Stimulated activated CD4-positive, alpha-beta T cell treated with anti-CD3 and anti-CD28 coated beads, Interleukin-4, amount 100 ng/mL, for 24 hours (primary cell): ENCODE data around the gene MED9.

ENCODE experiments used
- DNase-seq: peaks from one replicate; pipeline ENCODE4 v3.0.0-alpha.2; 2020

MED9 gene

GRCh38 chr17:17506181-17506741 is 29.5 kb downstream of the MED9 start:
- DNase-seq = no peak

GRCh38 chr17:17506893-17507464 is 30.2 kb downstream of the MED9 start:
- no peak for DNase-seq

- DNase-seq = no peak
These were observed 30.7 kb downstream of the MED9 start for GRCh38 chr17:17507465-17508011.

GRCh38 chr17:17508019-17508535 is 31.3 kb downstream of the MED9 start:
- DNase-seq = no peak

GRCh38 chr17:17508646-17509591 is 32.1 kb downstream of the MED9 start:
- no peak for DNase-seq

- no peak for DNase-seq
These were observed 33.0 kb downstream of the MED9 start for GRCh38 chr17:17509601-17510425.

- DNase-seq = no peak
These were observed 33.9 kb downstream of the MED9 start for GRCh38 chr17:17510456-17511292.

GRCh38 chr17:17511293-17511741 is 34.5 kb downstream of the MED9 start:
- no peak for DNase-seq

- DNase-seq = no peak
These were observed 35.4 kb downstream of the MED9 start for GRCh38 chr17:17511881-17512858.

- DNase-seq = no peak
These were observed 36.1 kb downstream of the MED9 start for GRCh38 chr17:17512866-17513265.

- DNase-seq = no peak
These were observed 36.8 kb downstream of the MED9 start for GRCh38 chr17:17513626-17514025.

GRCh38 chr17:17514361-17514992 is 37.7 kb downstream of the MED9 start:
- DNase-seq = no peak

- DNase-seq = no peak
These were observed 38.5 kb downstream of the MED9 start for GRCh38 chr17:17514993-17515933.

GRCh38 chr17:17515934-17516930 is 39.4 kb downstream of the MED9 start:
- no peak for DNase-seq

- DNase-seq = no peak
These were observed 40.3 kb downstream of the MED9 start for GRCh38 chr17:17516941-17517720.

- DNase-seq = no peak
These were observed 41.2 kb downstream of the MED9 start for GRCh38 chr17:17518014-17518413.
